ENCODE results near the gene TICRR.

The TICRR gene

DNA sequence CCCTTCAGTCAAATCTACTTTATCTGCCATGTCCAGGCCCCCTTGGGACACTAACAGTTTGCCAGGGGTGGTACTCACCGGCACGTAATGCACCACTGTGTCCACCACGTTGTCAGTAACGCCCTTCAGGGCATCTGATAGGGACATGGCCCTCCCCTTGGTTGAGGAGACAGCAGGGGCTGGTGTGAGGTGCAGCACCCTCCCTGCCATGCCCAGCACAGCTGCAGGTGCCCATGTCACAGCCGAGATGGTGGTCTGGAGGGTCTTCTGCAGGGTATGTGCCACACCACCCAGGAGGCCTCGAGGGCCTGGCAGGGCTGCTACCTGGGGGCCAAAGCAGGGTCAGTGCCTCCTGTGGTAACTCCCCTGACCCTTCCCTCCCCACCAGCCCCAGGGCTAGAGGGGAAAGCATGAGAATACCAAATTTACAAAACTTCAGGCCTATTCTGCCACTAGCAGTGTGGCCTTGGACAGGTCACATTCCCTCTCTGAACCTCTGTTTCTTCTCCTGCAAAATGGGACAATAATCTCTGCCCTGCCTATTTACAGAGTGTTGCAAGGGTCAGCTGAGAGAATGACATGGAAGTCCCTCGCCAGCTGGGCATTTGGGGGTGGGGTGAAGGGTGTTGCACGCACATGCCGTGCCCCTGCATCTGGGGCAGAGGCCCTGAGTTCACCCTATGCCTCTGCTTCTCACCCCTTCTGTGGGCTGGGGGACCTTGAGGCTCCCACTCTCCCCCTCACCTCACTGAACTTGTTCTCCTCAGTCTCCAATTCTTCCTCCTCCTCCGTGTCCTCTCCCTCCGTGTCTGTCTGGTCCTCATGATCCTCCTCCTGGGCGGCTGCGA, 91.8 kb downstream of the TICRR start:
- no peak for DNase-seq (ENCODE audit: low read depth in 2 of 2)
- no peak overlapping the region for H3K4me3 ChIP-seq (replicated peaks in 1 of 2; ENCODE audit: low read depth in 2 of 2, low read length in 2 of 2)
- TF ChIP-seq, protein P1, sequence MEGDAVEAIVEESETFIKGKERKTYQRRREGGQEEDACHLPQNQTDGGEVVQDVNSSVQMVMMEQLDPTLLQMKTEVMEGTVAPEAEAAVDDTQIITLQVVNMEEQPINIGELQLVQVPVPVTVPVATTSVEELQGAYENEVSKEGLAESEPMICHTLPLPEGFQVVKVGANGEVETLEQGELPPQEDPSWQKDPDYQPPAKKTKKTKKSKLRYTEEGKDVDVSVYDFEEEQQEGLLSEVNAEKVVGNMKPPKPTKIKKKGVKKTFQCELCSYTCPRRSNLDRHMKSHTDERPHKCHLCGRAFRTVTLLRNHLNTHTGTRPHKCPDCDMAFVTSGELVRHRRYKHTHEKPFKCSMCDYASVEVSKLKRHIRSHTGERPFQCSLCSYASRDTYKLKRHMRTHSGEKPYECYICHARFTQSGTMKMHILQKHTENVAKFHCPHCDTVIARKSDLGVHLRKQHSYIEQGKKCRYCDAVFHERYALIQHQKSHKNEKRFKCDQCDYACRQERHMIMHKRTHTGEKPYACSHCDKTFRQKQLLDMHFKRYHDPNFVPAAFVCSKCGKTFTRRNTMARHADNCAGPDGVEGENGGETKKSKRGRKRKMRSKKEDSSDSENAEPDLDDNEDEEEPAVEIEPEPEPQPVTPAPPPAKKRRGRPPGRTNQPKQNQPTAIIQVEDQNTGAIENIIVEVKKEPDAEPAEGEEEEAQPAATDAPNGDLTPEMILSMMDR (IDR thresholded peaks at IDR 0.05; ENCODE audit: low read depth, low read length) = no peak

DNA sequence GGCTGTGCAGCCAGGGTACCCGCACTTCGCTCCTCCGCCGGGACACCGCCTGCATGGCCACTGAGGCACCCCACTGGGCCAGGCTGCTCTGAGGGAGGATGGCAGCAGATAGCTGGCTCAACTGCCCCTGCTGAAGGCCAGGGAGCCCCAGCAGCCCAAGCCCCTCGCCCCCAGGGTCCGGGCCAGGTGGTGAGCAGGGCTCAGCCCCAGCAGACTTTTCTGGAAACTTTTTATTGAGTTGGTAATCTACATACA, 92.4 kb downstream of the TICRR start:
- TF ChIP-seq, protein P1 (IDR thresholded peaks at IDR 0.05; ENCODE audit: low read depth, low read length) = no peak
- DNase-seq (ENCODE audit: low read depth in 2 of 2) = no peak
- H3K4me3 ChIP-seq (replicated peaks in 1 of 2; ENCODE audit: low read depth in 2 of 2, low read length in 2 of 2) = no peak overlapping the region

DNA sequence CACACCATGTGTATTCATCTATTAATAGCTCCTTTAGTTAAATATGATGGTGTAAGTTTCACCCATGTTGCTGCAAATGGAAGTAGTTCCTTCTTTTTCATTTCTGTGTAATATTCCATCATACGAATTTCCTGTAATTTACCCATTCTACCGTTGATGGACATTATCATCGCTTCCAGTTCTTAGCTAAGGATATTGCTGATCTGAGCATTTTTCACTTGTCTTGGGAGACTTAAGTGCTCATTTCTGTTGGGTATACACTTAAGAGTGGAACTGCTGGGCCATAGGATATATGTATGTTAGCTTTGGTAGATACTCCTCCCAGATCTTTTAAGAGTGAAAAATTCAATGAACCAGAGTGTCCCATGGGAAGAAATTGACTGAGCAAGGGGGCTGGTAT, 92.9 kb downstream of the TICRR start:
- TF ChIP-seq, protein P1 (IDR thresholded peaks at IDR 0.05; ENCODE audit: low read depth, low read length) = no peak
- DNase-seq (ENCODE audit: low read depth in 2 of 2) = no peak
- H3K4me3 ChIP-seq (replicated peaks in 1 of 2; ENCODE audit: low read depth in 2 of 2, low read length in 2 of 2) = no peak overlapping the region

GRCh38 chr15:89669309-89669865, 94.1 kb downstream of the TICRR start:
- no peak overlapping the region for H3K4me3 ChIP-seq (replicated peaks in 1 of 2; ENCODE audit: low read depth in 2 of 2, low read length in 2 of 2)
- TF ChIP-seq, protein P1 (IDR thresholded peaks at IDR 0.05; ENCODE audit: low read depth, low read length) = no peak
- DNase-seq (ENCODE audit: low read depth in 2 of 2) = no peak

- H3K4me3 ChIP-seq (replicated peaks in 1 of 2; ENCODE audit: low read depth in 2 of 2, low read length in 2 of 2) = no peak overlapping the region
- DNase-seq (ENCODE audit: low read depth in 2 of 2) = no peak
These were observed 94.7 kb downstream of the TICRR start for GRCh38 chr15:89669941-89670340.

GRCh38 chr15:89670971-89671560, 95.8 kb downstream of the TICRR start:
- H3K4me3 ChIP-seq (replicated peaks in 1 of 2; ENCODE audit: low read depth in 2 of 2, low read length in 2 of 2) = no peak overlapping the region
- TF ChIP-seq, protein P1 (IDR thresholded peaks at IDR 0.05; ENCODE audit: low read depth, low read length) = no peak
- no peak for DNase-seq (ENCODE audit: low read depth in 2 of 2)

More at GRCh38 chr15:89669941-89670340, 94.7 kb downstream of the TICRR start:
- TF ChIP-seq, protein P1 (IDR thresholded peaks at IDR 0.05; ENCODE audit: low read depth, low read length) = no peak
